Psoas muscle (tissue), 8 donors: ENCODE data around the gene RGS17. TPM values are rescaled to one million over a fixed set of nuclear protein-coding genes. Genes with fewer than 3 reads are reported as not detected.
A peak's percentile ranks its signal among the peaks of the same experiment; 100 is the strongest.

Source experiments
- ATAC-seq, 4 donors: fragments of 200-7000 bp; cut with Tn5 transposase; one replicate each; pipeline ENCODE4 v1.9.1; 2020; ENCODE audit warnings: moderate library complexity in 3 of 4, mild to moderate bottlenecking in 2 of 4
- DNase-seq, 2 donors: peaks; one replicate each; pipeline ENCODE4 v3.0.0-alpha.2; 2020
- H3K27ac ChIP-seq: fragments of 200-600 bp; one replicate; pipeline ENCODE4 v1.8.0; 2022
- H3K27me3 ChIP-seq, 3 donors: fragments of 200-600 bp in 1 of 3; one replicate each; pipeline versions ENCODE4 v1.6.1 to v1.8.0; 2013 to 2022; ENCODE audit warnings: low read length in 2 of 3, mild to moderate bottlenecking in 2 of 3, moderate library complexity in 1 of 3; ENCODE audit not compliant: insufficient read depth in 3 of 3
- H3K36me3 ChIP-seq, 2 donors: fragments of 200-600 bp in 1 of 2; one replicate each; pipeline versions ENCODE4 v1.6.1 to v1.8.0; 2013 to 2022; ENCODE audit warnings: low read depth in 1 of 2, mild to moderate bottlenecking in 1 of 2, moderate library complexity in 1 of 2; ENCODE audit not compliant: insufficient read depth in 1 of 2
- H3K4me1 ChIP-seq: fragments of 200-600 bp; one replicate; pipeline ENCODE4 v1.8.0; 2022
- H3K4me3 ChIP-seq: fragments of 200-600 bp; one replicate; pipeline ENCODE4 v1.8.0; 2022; ENCODE audit warnings: mild to moderate bottlenecking
- H3K9me3 ChIP-seq: fragments of 200-600 bp; one replicate; pipeline ENCODE4 v1.8.0; 2022
- WGBS, 3 donors: extraction: QIAGEN DNeasy Blood & Tissue Kit; methylation state at CpG; one replicate each; pipeline versions ENCODE4 v1.1.6 to v1.1.7; 2013; 5-methylcytosine and 5-hydroxymethylcytosine counted together
- intact Hi-C, 2 donors: fragments of 100-400 bp; cut with DNase I; formaldehyde crosslinking; loops; one replicate each; pipeline versions ENCODE4 v1.11.0 to v1.14.2; 2022
- polyA plus RNA-seq, 3 donors: library from polyadenylated mRNA; stranded (reverse); fragments of 200-250 nt; gene quantifications; one replicate each; pipeline ENCODE4 v1.2.3, GENCODE V29; 2013
- total RNA-seq, 4 donors: library from RNA; stranded (reverse); fragmentation: NEBNext Ultra II Directional in 2 of 4; extraction: Animal tissue kit (Norgen Biotek cat#: 25700) in 2 of 4; gene quantifications; one replicate each; pipeline versions ENCODE4 v1.2.1 to v1.2.4, GENCODE V29; 2021 to 2023
- TF ChIP-seq, protein P1 (sequence below): fragments of 200-600 bp; IDR thresholded peaks from one replicate; pipeline ENCODE4 v1.8.0; 2022; ENCODE audit warnings: antibody characterized with exemption
- donor health status: healthy with polysubstance abuse.
- donor health status: DM: no; HTN: no; CAD: no; lungs with moderate emphysema.
- donor health status: Bipolar disorder and iron deficiency.
- donor health status: healthy.
- donor health status: DM: yes; HTN: yes; CAD: no.
- donor health status: DM: no; HTN: no; CAD: no.
- donor health status: DM: no; HTN: no; CAD: no.
- donor health status: DM: yes; HTN: yes; CAD: no.

Gene RGS17
- total and polyA plus RNA-seq, 7 donors: 0.01 to 0.27 (median 0.15) TPM; not detected in 3

DNA sequence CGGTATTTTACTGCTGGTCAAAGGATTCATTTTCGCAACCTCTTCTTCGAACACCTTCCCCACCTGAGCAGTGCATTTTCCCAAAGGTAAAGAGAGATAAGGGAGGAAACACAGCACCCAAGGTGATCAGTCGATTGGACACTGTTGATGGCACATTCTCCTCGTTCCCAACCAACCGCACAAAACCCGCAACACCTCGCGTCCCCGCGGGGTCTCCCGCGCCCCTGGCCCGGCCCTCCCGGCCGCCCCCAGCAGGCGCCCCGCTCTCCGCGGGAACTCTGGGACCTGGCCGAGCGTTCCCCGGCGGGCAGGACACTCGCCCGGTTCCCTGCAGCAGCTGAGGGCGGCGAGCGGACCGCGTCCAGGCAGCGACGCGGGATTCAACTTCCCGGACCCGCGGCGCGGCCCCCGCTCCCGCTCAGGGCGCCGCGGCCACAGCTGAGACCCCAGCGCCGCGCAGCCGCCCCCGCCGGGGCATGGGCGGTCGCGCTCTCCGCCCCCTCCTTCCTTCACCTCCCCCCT lies 506 bp downstream of the RGS17 start:
- Histone ChIP-seq H3K9me3 (no peaks in the 10 kb centered on the region), H3K36me3 (no peaks in the 10 kb centered on the region), H3K4me3 (peak overlapping the region; percentile 72), H3K4me1 (peaks cover 8% of the 10 kb centered on the region), H3K27me3 (peaks cover 0 to 53% (median 3%) of the 10 kb centered on the region in 3 donors), H3K27ac (no peak overlapping the region)
- WGBS, 3 donors: 0% methylated on average over 43 to 54 of the region's 54 CpGs
- intact Hi-C loops: no loop called here
- DNase-seq: no peak
- TF ChIP-seq, protein P1, sequence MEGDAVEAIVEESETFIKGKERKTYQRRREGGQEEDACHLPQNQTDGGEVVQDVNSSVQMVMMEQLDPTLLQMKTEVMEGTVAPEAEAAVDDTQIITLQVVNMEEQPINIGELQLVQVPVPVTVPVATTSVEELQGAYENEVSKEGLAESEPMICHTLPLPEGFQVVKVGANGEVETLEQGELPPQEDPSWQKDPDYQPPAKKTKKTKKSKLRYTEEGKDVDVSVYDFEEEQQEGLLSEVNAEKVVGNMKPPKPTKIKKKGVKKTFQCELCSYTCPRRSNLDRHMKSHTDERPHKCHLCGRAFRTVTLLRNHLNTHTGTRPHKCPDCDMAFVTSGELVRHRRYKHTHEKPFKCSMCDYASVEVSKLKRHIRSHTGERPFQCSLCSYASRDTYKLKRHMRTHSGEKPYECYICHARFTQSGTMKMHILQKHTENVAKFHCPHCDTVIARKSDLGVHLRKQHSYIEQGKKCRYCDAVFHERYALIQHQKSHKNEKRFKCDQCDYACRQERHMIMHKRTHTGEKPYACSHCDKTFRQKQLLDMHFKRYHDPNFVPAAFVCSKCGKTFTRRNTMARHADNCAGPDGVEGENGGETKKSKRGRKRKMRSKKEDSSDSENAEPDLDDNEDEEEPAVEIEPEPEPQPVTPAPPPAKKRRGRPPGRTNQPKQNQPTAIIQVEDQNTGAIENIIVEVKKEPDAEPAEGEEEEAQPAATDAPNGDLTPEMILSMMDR: no peak
- peak in 2 of 4 donors; percentile 8 to 19 for ATAC-seq

DNA sequence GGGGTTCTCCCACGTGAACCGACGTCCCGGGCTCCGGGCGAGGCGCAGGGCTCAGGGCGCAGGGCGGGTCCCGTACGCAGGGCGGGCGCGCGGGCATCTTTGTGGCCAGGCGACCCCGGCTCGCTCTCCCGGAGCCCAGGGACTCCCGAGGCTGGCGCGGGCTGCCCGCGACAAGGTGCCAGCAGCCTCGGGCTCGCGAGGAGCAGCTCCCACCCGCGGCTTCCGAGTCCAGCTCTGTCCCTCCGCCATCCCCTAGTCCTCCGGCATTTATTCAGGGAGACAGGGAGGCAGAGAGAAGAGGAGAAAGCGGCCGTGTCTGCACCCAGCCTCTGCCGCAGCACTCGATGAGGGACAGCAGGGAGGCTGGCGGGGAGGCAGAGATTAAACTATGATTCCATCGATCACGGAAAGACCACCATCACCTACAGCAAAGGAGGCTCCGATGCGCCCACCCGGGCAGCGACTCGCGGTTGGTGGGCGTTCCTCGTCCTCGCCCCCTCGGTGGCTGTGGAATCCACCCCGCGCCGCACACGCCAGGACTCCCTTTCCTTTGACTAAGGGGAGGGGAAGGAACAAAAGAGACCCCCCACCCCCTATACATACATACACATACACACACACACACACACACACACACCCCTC lies 1.1 kb downstream of the RGS17 start:
- H3K27me3 ChIP-seq: peaks cover 0 to 53% (median 3%) of the 10 kb centered on the region in 3 donors
- ATAC-seq: peak in 1 of 4 donors; percentile 30

DNA sequence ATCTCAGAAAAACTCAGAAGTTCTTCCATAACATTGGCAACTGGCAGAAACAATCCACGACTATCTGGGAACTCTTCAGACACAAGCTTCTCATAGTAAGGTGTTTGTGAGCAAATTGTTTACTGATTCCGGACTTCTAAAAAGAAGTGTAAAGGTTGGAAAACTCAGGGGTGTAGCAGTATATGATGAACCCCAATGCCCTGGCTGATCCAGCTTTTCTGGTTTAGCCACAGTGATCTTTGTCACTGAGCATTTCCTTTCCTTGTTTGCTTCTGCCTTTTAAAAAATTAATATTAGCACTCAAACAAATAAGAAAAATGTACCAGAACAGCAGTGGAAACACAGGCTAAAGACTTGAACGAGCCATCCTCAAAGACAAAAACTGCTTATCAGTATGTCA lies 4.9 kb downstream of the RGS17 start:
- H3K27ac ChIP-seq: no peak overlapping the region
- no peaks in the 10 kb centered on the region for H3K36me3 ChIP-seq
- no peaks in the 10 kb centered on the region for H3K9me3 ChIP-seq
- DNase-seq: no peak
- peaks cover 8% of the 10 kb centered on the region for H3K4me1 ChIP-seq
- H3K4me3 ChIP-seq: no peak overlapping the region
- 86 to 93% (median 89%) methylated on average over 3 of the region's 3 CpGs for WGBS, 3 donors
- no peak for ATAC-seq
- TF ChIP-seq, protein P1: no peak
- peaks cover 0 to 50% (median 3%) of the 10 kb centered on the region in 3 donors for H3K27me3 ChIP-seq
- intact Hi-C loops: no loop called here

More for the DNA sequence above, 1.1 kb downstream of the RGS17 start:
- 1% methylated on average over 39 to 53 of the region's 53 CpGs for WGBS, 3 donors
- Histone ChIP-seq H3K9me3 (no peaks in the 10 kb centered on the region), H3K4me1 (peaks cover 8% of the 10 kb centered on the region), H3K4me3 (peak overlapping the region; percentile 72), H3K27ac (no peak overlapping the region), H3K36me3 (no peaks in the 10 kb centered on the region)
- TF ChIP-seq, protein P1: no peak
- DNase-seq: no peak
- intact Hi-C loops: no loop called here

DNA sequence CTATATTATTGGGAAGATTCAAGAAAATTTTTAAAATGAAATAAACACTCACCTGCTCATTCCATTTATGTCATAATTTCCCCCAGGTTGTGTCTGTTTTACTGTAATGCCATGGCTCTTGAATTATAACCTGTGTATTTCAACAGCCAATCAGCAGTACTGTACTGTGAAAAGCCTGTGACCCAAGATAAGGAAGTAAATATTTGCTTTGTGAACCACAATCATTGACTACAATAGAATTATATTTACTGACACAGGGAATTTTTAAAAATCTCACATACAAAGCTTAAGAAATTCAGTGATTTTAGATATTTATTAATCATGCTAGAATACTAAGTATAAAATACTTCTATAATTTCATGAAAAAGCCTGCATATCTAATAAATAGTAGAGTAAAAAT lies 6.0 kb downstream of the RGS17 start:
- TF ChIP-seq, protein P1: no peak
- peaks cover 0 to 42% (median 2%) of the 10 kb centered on the region in 3 donors for H3K27me3 ChIP-seq
- intact Hi-C loops: no loop called here

More for the DNA sequence above, 6.0 kb downstream of the RGS17 start:
- H3K4me1 ChIP-seq: peaks cover 6% of the 10 kb centered on the region
- no peak overlapping the region for H3K27ac ChIP-seq
- DNase-seq (no peak), ATAC-seq (no peak)
- H3K4me3 ChIP-seq: no peak overlapping the region
- H3K36me3 ChIP-seq: no peaks in the 10 kb centered on the region
- no peaks in the 10 kb centered on the region for H3K9me3 ChIP-seq
